CD8-positive, alpha-beta memory T cell (primary cell): ENCODE data around the gene KLHL33. TPM values are rescaled to one million over a fixed set of nuclear protein-coding genes. Genes with fewer than 3 reads are reported as not detected.
A peak's percentile ranks its signal among the peaks of the same experiment; 100 is the strongest.

Experiments used
- CTCF ChIA-PET: fragments of 350-600 bp; sonication (Branson Sonifier 250); formaldehyde crosslinking; loops from one replicate; lab custom pipeline; 2021; ENCODE audit warnings: antibody characterized with exemption; lab: Charles Lee
- POLR2A ChIA-PET: fragments of 350-600 bp; sonication (Branson Sonifier 250); formaldehyde crosslinking; loops from one replicate; lab custom pipeline; 2021; ENCODE audit warnings: antibody characterized with exemption; lab: Charles Lee
- DNase-seq, 5 donors: peaks; one replicate each; pipeline versions ENCODE4 v3.0.0 to v3.0.0-alpha.2; 2020 to 2022; ENCODE audit warnings: mixed read lengths in 1 of 5
- H3K27ac ChIP-seq: one replicate; pipeline ENCODE4 v1.7.0; 2013; ENCODE audit warnings: low read depth, mild to moderate bottlenecking, low read length, moderate library complexity
- H3K27me3 ChIP-seq: 2 replicates; pipeline ENCODE4 v1.7.0; 2013; ENCODE audit warnings: low read length, mild to moderate bottlenecking; ENCODE audit not compliant: insufficient read depth, poor library complexity, severe bottlenecking
- H3K36me3 ChIP-seq: 2 replicates; pipeline ENCODE4 v1.7.0; 2013; ENCODE audit warnings: mild to moderate bottlenecking, low read length, moderate library complexity; ENCODE audit not compliant: insufficient read depth
- H3K4me1 ChIP-seq: 2 replicates; pipeline ENCODE4 v1.7.0; 2013; ENCODE audit warnings: mild to moderate bottlenecking, low read length, moderate library complexity; ENCODE audit not compliant: insufficient read depth
- H3K4me3 ChIP-seq: 2 replicates; pipeline ENCODE4 v1.7.0; 2013; ENCODE audit warnings: mild to moderate bottlenecking, low read length
- H3K9me3 ChIP-seq: 2 replicates; pipeline ENCODE4 v1.7.0; 2013; ENCODE audit warnings: mild to moderate bottlenecking, low read length
- H3K27ac Mint-ChIP-seq, 8 donors: one replicate each; pipeline ENCODE4 v1.8.0; 2020 to 2021; ENCODE audit warnings: mixed read lengths in 8 of 8, mild to moderate bottlenecking in 6 of 8, inconsistent platforms in 3 of 8, moderate library complexity in 3 of 8
- H3K27me3 Mint-ChIP-seq, 2 donors: one replicate each; pipeline ENCODE4 v1.8.0; 2020 to 2021; ENCODE audit warnings: mixed read lengths in 2 of 2, mild to moderate bottlenecking in 1 of 2, moderate library complexity in 1 of 2
- H3K36me3 Mint-ChIP-seq, 3 donors: one replicate each; pipeline ENCODE4 v1.8.0; 2020 to 2021; ENCODE audit warnings: mixed read lengths in 3 of 3, inconsistent platforms in 1 of 3, mild to moderate bottlenecking in 1 of 3
- H3K4me1 Mint-ChIP-seq, 3 donors: one replicate each; pipeline ENCODE4 v1.8.0; 2020 to 2021; ENCODE audit warnings: mixed read lengths in 3 of 3, inconsistent platforms in 1 of 3, mild to moderate bottlenecking in 1 of 3
- H3K4me3 Mint-ChIP-seq, 7 donors: one replicate each; pipeline ENCODE4 v1.8.0; 2020 to 2021; ENCODE audit warnings: mixed read lengths in 7 of 7, mild to moderate bottlenecking in 6 of 7, moderate library complexity in 4 of 7, inconsistent platforms in 2 of 7
- H3K9me3 Mint-ChIP-seq, 5 donors: one replicate each; pipeline ENCODE4 v1.8.0; 2020 to 2022; ENCODE audit warnings: mixed read lengths in 5 of 5, mild to moderate bottlenecking in 3 of 5, moderate library complexity in 2 of 5, inconsistent platforms in 1 of 5
- polyA plus RNA-seq: library from polyadenylated mRNA; unstranded; fragments of 300-500 nt; fragmentation: Illumina TruSeq; gene quantifications from one replicate; pipeline ENCODE4 v1.2.3, GENCODE V29; 2021
- total RNA-seq, 2 experiments: library from RNA; stranded (reverse); gene quantifications; one replicate each; pipeline ENCODE4 v1.2.3, GENCODE V29; 2021

The KLHL33 gene
- total and polyA plus RNA-seq, 3 experiments from 2014 or later: 0.09 to 0.12 (median 0.09) TPM

- DNase-seq: no peak
- CTCF ChIA-PET: no interaction called here
- H3K4me3 Mint-ChIP-seq: no peak overlapping the region
- no peaks in the 10 kb centered on the region for H3K9me3 ChIP-seq
- no peaks in the 10 kb centered on the region for H3K36me3 Mint-ChIP-seq
- no peaks in the 10 kb centered on the region for H3K27me3 Mint-ChIP-seq
- no peak overlapping the region for H3K27ac ChIP-seq
- POLR2A ChIA-PET: interaction anchor here (0.6 kb wide), 1 partner anchor 9 kb away, joined by 4 read pairs; no protein-coding TSS in a partner anchor
- no peaks in the 10 kb centered on the region for H3K9me3 Mint-ChIP-seq
- H3K4me3 ChIP-seq: no peak overlapping the region
- no peaks in the 10 kb centered on the region for H3K36me3 ChIP-seq
- H3K4me1 ChIP-seq: peaks cover 10% of the 10 kb centered on the region
- H3K27me3 ChIP-seq: no peaks in the 10 kb centered on the region
- peak overlapping the region in 1 of 8 donors; percentile 55 for H3K27ac Mint-ChIP-seq
- H3K4me1 Mint-ChIP-seq: peaks cover 11 to 14% (median 12%) of the 10 kb centered on the region in 3 donors
Measured at GRCh38 chr14:20419419-20419818, 16.5 kb downstream of the KLHL33 start.

GRCh38 chr14:20418501-20418909 is 17.5 kb downstream of the KLHL33 start:
- no peak for DNase-seq
- Mint-ChIP-seq H3K4me1 (peaks cover 17 to 23% (median 21%) of the 10 kb centered on the region in 3 donors), H3K27me3 (no peaks in the 10 kb centered on the region), H3K36me3 (peaks cover 0 to 2% (median 0%) of the 10 kb centered on the region in 3 donors), H3K27ac (no peak overlapping the region), H3K9me3 (no peaks in the 10 kb centered on the region), H3K4me3 (peak overlapping the region in 1 of 7 donors; percentile 21)
- Histone ChIP-seq H3K36me3 (no peaks in the 10 kb centered on the region), H3K9me3 (no peaks in the 10 kb centered on the region), H3K27me3 (no peaks in the 10 kb centered on the region), H3K4me3 (no peak overlapping the region), H3K4me1 (peaks cover 18% of the 10 kb centered on the region), H3K27ac (no peak overlapping the region)
- ChIA-PET CTCF (no interaction called here), POLR2A (no interaction called here)

- H3K4me1 ChIP-seq: peaks cover 18% of the 10 kb centered on the region
- peaks cover 0 to 7% (median 0%) of the 10 kb centered on the region in 3 donors for H3K36me3 Mint-ChIP-seq
- no peaks in the 10 kb centered on the region for H3K9me3 ChIP-seq
- H3K27me3 Mint-ChIP-seq: no peaks in the 10 kb centered on the region
- H3K27me3 ChIP-seq: no peaks in the 10 kb centered on the region
- DNase-seq: no peak
- H3K36me3 ChIP-seq: no peaks in the 10 kb centered on the region
- H3K4me3 ChIP-seq: no peak overlapping the region
- H3K27ac Mint-ChIP-seq: no peak overlapping the region
- CTCF ChIA-PET: interaction anchor here (0.8 to 1.2 kb wide), 3 partner anchors 24 to 183 kb away, joined by 3 read pairs; partner anchors contain the start of genes APEX1 and OSGEP
- POLR2A ChIA-PET: no interaction called here
- H3K4me3 Mint-ChIP-seq: peak overlapping the region in 1 of 7 donors; percentile 21
- H3K27ac ChIP-seq: no peak overlapping the region
- no peaks in the 10 kb centered on the region for H3K9me3 Mint-ChIP-seq
- peaks cover 21 to 29% (median 26%) of the 10 kb centered on the region in 3 donors for H3K4me1 Mint-ChIP-seq
Measured at GRCh38 chr14:20417250-20418186, 18.4 kb downstream of the KLHL33 start.

- H3K36me3 Mint-ChIP-seq: peaks cover 0 to 7% (median 0%) of the 10 kb centered on the region in 3 donors
- Histone ChIP-seq H3K27me3 (no peaks in the 10 kb centered on the region), H3K4me1 (peaks cover 23% of the 10 kb centered on the region), H3K9me3 (no peaks in the 10 kb centered on the region), H3K4me3 (no peak overlapping the region), H3K27ac (no peak overlapping the region), H3K36me3 (no peaks in the 10 kb centered on the region)
- peaks cover 29 to 39% (median 38%) of the 10 kb centered on the region in 3 donors for H3K4me1 Mint-ChIP-seq
- H3K9me3 Mint-ChIP-seq: no peaks in the 10 kb centered on the region
- ChIA-PET CTCF (interaction anchor here (0.7 to 3.7 kb wide), 25 partner anchors 8 to 274 kb away, joined by 3 to 25 read pairs (median 5); partner anchors contain the start of genes APEX1, OSGEP, PARP2 and PIP4P1), POLR2A (interaction anchor here (0.7 kb wide), 1 partner anchor 74 kb away, joined by 3 read pairs; no protein-coding TSS in a partner anchor)
- DNase-seq: no peak
- no peak overlapping the region for H3K4me3 Mint-ChIP-seq
- peak overlapping the region in 5 of 8 donors; percentile 13 to 72 (median 26) for H3K27ac Mint-ChIP-seq
- H3K27me3 Mint-ChIP-seq: no peaks in the 10 kb centered on the region
Measured at GRCh38 chr14:20416223-20416622, 19.7 kb downstream of the KLHL33 start.

- no peaks in the 10 kb centered on the region for H3K9me3 ChIP-seq
- Mint-ChIP-seq H3K27me3 (no peaks in the 10 kb centered on the region), H3K4me3 (peak overlapping the region in 3 of 7 donors; percentile 0 to 22 (median 12)), H3K27ac (peak overlapping the region in 7 of 8 donors; percentile 9 to 72 (median 26)), H3K9me3 (no peaks in the 10 kb centered on the region), H3K36me3 (peaks cover 0 to 7% (median 0%) of the 10 kb centered on the region in 3 donors), H3K4me1 (peaks cover 32 to 44% (median 42%) of the 10 kb centered on the region in 3 donors)
- H3K4me1 ChIP-seq: peaks cover 23% of the 10 kb centered on the region
- H3K27ac ChIP-seq: no peak overlapping the region
- peak in 3 of 5 donors; percentile 10 to 60 (median 42) for DNase-seq
- ChIA-PET POLR2A (interaction anchor here (0.7 kb wide), 1 partner anchor 74 kb away, joined by 3 read pairs; no protein-coding TSS in a partner anchor), CTCF (interaction anchor here (0.7 to 3.7 kb wide), 29 partner anchors 8 to 274 kb away, joined by 3 to 25 read pairs (median 5); partner anchors contain the start of genes APEX1, OSGEP, PARP2 and PIP4P1)
- no peak overlapping the region for H3K4me3 ChIP-seq
- H3K36me3 ChIP-seq: no peaks in the 10 kb centered on the region
- H3K27me3 ChIP-seq: no peaks in the 10 kb centered on the region
Measured at GRCh38 chr14:20415782-20416206, 20.2 kb downstream of the KLHL33 start.

GRCh38 chr14:20413744-20414082 is 22.3 kb downstream of the KLHL33 start:
- CTCF ChIA-PET: interaction anchor here (1.0 to 3.7 kb wide), 10 partner anchors 9 to 200 kb away, joined by 3 to 25 read pairs (median 10); partner anchors contain the start of genes KLHL33 and PARP2
- Mint-ChIP-seq H3K9me3 (no peaks in the 10 kb centered on the region), H3K27me3 (no peaks in the 10 kb centered on the region), H3K27ac (peak overlapping the region; percentile 92 to 100 (median 98)), H3K4me1 (peaks cover 39 to 55% (median 54%) of the 10 kb centered on the region in 3 donors), H3K4me3 (peak overlapping the region; percentile 92 to 99 (median 96)), H3K36me3 (peaks cover 0 to 12% (median 0%) of the 10 kb centered on the region in 3 donors)
- H3K36me3 ChIP-seq: no peaks in the 10 kb centered on the region
- H3K27me3 ChIP-seq: no peaks in the 10 kb centered on the region
- peaks cover 23% of the 10 kb centered on the region for H3K4me1 ChIP-seq
- peak overlapping the region; percentile 90 for H3K27ac ChIP-seq
- peak overlapping the region; percentile 91 for H3K4me3 ChIP-seq
- no peaks in the 10 kb centered on the region for H3K9me3 ChIP-seq
- POLR2A ChIA-PET: interaction anchor here (1.2 kb wide), 1 partner anchor 42 kb away, joined by 6 read pairs; the partner anchor contains the start of gene APEX1
- peak in 2 of 5 donors; percentile 12 to 30 for DNase-seq

GRCh38 chr14:20412876-20413743 is 22.9 kb downstream of the KLHL33 start, which contains the start of gene TEP1:
TEP1 (minus strand) TSS chr14:20413501; CDS start chr14:20408439, 5,062 bp downstream.
- Mint-ChIP-seq H3K9me3 (no peaks in the 10 kb centered on the region), H3K4me3 (peak within 1 kb of the TSS; percentile 92 to 99 (median 96)), H3K27me3 (no peaks in the 10 kb centered on the region), H3K27ac (peak within 1 kb of the TSS; percentile 92 to 100 (median 98)), H3K4me1 (peaks cover 40 to 59% (median 58%) of the 10 kb centered on the region in 3 donors), H3K36me3 (peaks cover 0 to 16% (median 0%) of the 10 kb centered on the region in 3 donors)
- DNase-seq: peak; percentile 67 to 80 (median 69)
- peaks cover 3% of the 10 kb centered on the region for H3K36me3 ChIP-seq
- peak within 1 kb of the TSS; percentile 90 for H3K27ac ChIP-seq
- ChIA-PET CTCF (interaction anchor here (0.8 to 3.7 kb wide), 11 partner anchors 9 to 200 kb away, joined by 3 to 25 read pairs (median 5); partner anchors contain the start of genes KLHL33 and PARP2), POLR2A (interaction anchor here (0.6 to 1.2 kb wide), 4 partner anchors 17 to 185 kb away, joined by 3 to 7 read pairs (median 5); partner anchors contain the start of gene APEX1)
- H3K4me3 ChIP-seq: peak within 1 kb of the TSS; percentile 91
- H3K27me3 ChIP-seq: no peaks in the 10 kb centered on the region
- H3K9me3 ChIP-seq: no peaks in the 10 kb centered on the region
- H3K4me1 ChIP-seq: peaks cover 23% of the 10 kb centered on the region
